H9 (cell line): ENCODE measurements around the gene ARMH3. TPM values are rescaled to one million over a fixed set of nuclear protein-coding genes. Genes with fewer than 3 reads are reported as not detected.
A peak's percentile ranks its signal among the peaks of the same experiment; 100 is the strongest.

ENCODE experiments used
- DNase-seq: peaks from one replicate; pipeline ENCODE4 v3.0.0-alpha.2; 2017
- H2AFZ ChIP-seq: one replicate; pipeline ENCODE4 v1.6.1; 2013; ENCODE audit warnings: mild to moderate bottlenecking, low read length, control low read depth, moderate library complexity
- H2AK5ac ChIP-seq: 2 replicates; pipeline ENCODE4 v1.6.1; 2013; ENCODE audit warnings: low read length, control low read depth, mixed read lengths; ENCODE audit not compliant: insufficient read length
- H2BK120ac ChIP-seq: one replicate; pipeline ENCODE4 v1.6.1; 2013; ENCODE audit warnings: low read depth, mild to moderate bottlenecking, low read length, control low read depth, inconsistent platforms; ENCODE audit not compliant: poor library complexity, severe bottlenecking
- H2BK12ac ChIP-seq: 2 replicates; pipeline ENCODE4 v1.6.1; 2013; ENCODE audit warnings: low read length, control low read depth, mixed read lengths, low read depth; ENCODE audit not compliant: insufficient read length
- H2BK15ac ChIP-seq: 2 replicates; pipeline ENCODE4 v1.6.1; 2013; ENCODE audit warnings: low read depth, low read length, control low read depth
- H2BK20ac ChIP-seq: one replicate; pipeline ENCODE4 v1.6.1; 2013; ENCODE audit warnings: low read depth, mild to moderate bottlenecking, low read length, control low read depth, inconsistent platforms; ENCODE audit not compliant: poor library complexity, severe bottlenecking
- H2BK5ac ChIP-seq: 2 replicates; pipeline ENCODE4 v1.6.1; 2013; ENCODE audit warnings: low read length, control low read depth, mixed read lengths; ENCODE audit not compliant: insufficient read length
- H3K14ac ChIP-seq: 2 replicates; pipeline ENCODE4 v1.6.1; 2013; ENCODE audit warnings: low read length, control low read depth; ENCODE audit not compliant: insufficient read depth
- H3K18ac ChIP-seq: 2 replicates; pipeline ENCODE4 v1.6.1; 2013; ENCODE audit warnings: low read depth, mild to moderate bottlenecking, mixed read lengths, low read length, control low read depth; ENCODE audit not compliant: insufficient read length
- H3K23ac ChIP-seq: 2 replicates; pipeline ENCODE4 v1.6.1; 2013; ENCODE audit warnings: low read length, control low read depth, mixed read lengths, low read depth; ENCODE audit not compliant: insufficient read length
- H3K23me2 ChIP-seq: 2 replicates; pipeline ENCODE4 v1.6.1; 2013; ENCODE audit warnings: low read depth, mild to moderate bottlenecking, mixed read lengths, low read length, control low read depth; ENCODE audit not compliant: insufficient read length, poor library complexity, severe bottlenecking
- H3K27ac ChIP-seq: 2 replicates; pipeline ENCODE4 v1.5.1; 2013; ENCODE audit warnings: low read length, control low read depth, mixed read lengths, low read depth; ENCODE audit not compliant: insufficient read length
- H3K27me3 ChIP-seq: 2 replicates; pipeline ENCODE4 v1.6.1; 2013; ENCODE audit warnings: low read length, control low read depth, inconsistent platforms; ENCODE audit not compliant: insufficient read depth
- H3K4ac ChIP-seq: 2 replicates; pipeline ENCODE4 v1.6.1; 2013; ENCODE audit warnings: low read depth, mild to moderate bottlenecking, control low read depth, inconsistent platforms, low read length, moderate library complexity
- H3K4me1 ChIP-seq: 2 replicates; pipeline ENCODE4 v1.6.1; 2013; ENCODE audit warnings: low read length, control low read depth, inconsistent platforms; ENCODE audit not compliant: insufficient read depth
- H3K4me2 ChIP-seq: 2 replicates; pipeline ENCODE4 v1.6.1; 2013; ENCODE audit warnings: low read length, control low read depth, mixed read lengths; ENCODE audit not compliant: insufficient read length, insufficient read depth
- H3K56ac ChIP-seq: 2 replicates; pipeline ENCODE4 v1.6.1; 2013; ENCODE audit warnings: low read depth, mild to moderate bottlenecking, mixed read lengths, low read length, control low read depth; ENCODE audit not compliant: insufficient read length
- H3K79me1 ChIP-seq: 2 replicates; pipeline ENCODE4 v1.6.1; 2013; ENCODE audit warnings: low read depth, mild to moderate bottlenecking, moderate library complexity, low read length, control low read depth, inconsistent platforms; ENCODE audit not compliant: insufficient read depth, poor library complexity, severe bottlenecking
- H3K79me2 ChIP-seq: 2 replicates; pipeline ENCODE4 v1.6.1; 2013; ENCODE audit warnings: low read length, control low read depth, inconsistent platforms; ENCODE audit not compliant: insufficient read depth
- H3K9ac ChIP-seq: 2 replicates; pipeline ENCODE4 v1.6.1; 2013; ENCODE audit warnings: low read length, control low read depth, mixed read lengths; ENCODE audit not compliant: insufficient read length; ENCODE audit errors: extremely low read depth
- H3K9me3 ChIP-seq: one replicate; pipeline ENCODE4 v1.6.1; 2013; ENCODE audit warnings: low read depth, low read length, inconsistent platforms; ENCODE audit not compliant: control insufficient read depth
- H3T11ph ChIP-seq: one replicate; pipeline ENCODE4 v1.6.1; 2013; ENCODE audit warnings: mild to moderate bottlenecking, low read length, control low read depth, inconsistent platforms
- H4K20me1 ChIP-seq: one replicate; pipeline ENCODE4 v1.6.1; 2013; ENCODE audit not compliant: control insufficient read depth, insufficient read length, insufficient read depth
- H4K5ac ChIP-seq: 2 replicates; pipeline ENCODE4 v1.6.1; 2013; ENCODE audit warnings: low read depth, mild to moderate bottlenecking, mixed read lengths, low read length, control low read depth; ENCODE audit not compliant: insufficient read length
- H4K8ac ChIP-seq: replicated peaks from 2 replicates; pipeline ENCODE4 v1.6.1; 2013; ENCODE audit warnings: low read length, control low read depth, mixed read lengths, low read depth; ENCODE audit not compliant: insufficient read length
- H4K91ac ChIP-seq: 2 replicates; pipeline ENCODE4 v1.6.1; 2013; ENCODE audit warnings: low read depth, mild to moderate bottlenecking, moderate library complexity, mixed read lengths, low read length, control low read depth; ENCODE audit not compliant: insufficient read length
- H3K27ac Mint-ChIP-seq, 3 experiments: 2 replicates in 2 of 3; 3 replicates in 1 of 3; pipeline ENCODE4 v1.8.0; 2020 to 2021; ENCODE audit warnings: mixed read lengths in 3 of 3, mild to moderate bottlenecking in 1 of 3, moderate library complexity in 1 of 3
- H3K27me3 Mint-ChIP-seq: 2 replicates; pipeline ENCODE4 v1.8.0; 2021; ENCODE audit warnings: low read depth, mild to moderate bottlenecking, moderate library complexity, mixed read lengths
- H3K36me3 Mint-ChIP-seq, 3 experiments: 2 replicates in 2 of 3; 3 replicates in 1 of 3; pipeline ENCODE4 v1.8.0; 2020 to 2021; ENCODE audit warnings: low read depth in 3 of 3, mixed read lengths in 3 of 3; ENCODE audit not compliant: insufficient read depth in 1 of 3
- H3K4me1 Mint-ChIP-seq, 2 experiments: 2 replicates each; pipeline ENCODE4 v1.8.0; 2020; ENCODE audit warnings: mixed read lengths in 2 of 2
- H3K4me3 Mint-ChIP-seq, 2 experiments: 2 replicates in 1 of 2; 3 replicates in 1 of 2; pipeline ENCODE4 v1.8.0; 2020 to 2021; ENCODE audit warnings: mild to moderate bottlenecking in 2 of 2, mixed read lengths in 2 of 2, moderate library complexity in 1 of 2
- H3K9me3 Mint-ChIP-seq, 2 experiments: 2 replicates in 1 of 2; 3 replicates in 1 of 2; pipeline ENCODE4 v1.8.0; 2020; ENCODE audit warnings: mild to moderate bottlenecking in 2 of 2, mixed read lengths in 2 of 2, moderate library complexity in 1 of 2
- WGBS: extraction: QIAGEN DNeasy Blood & Tissue Kit; methylation state at CpG from one replicate; pipeline ENCODE4 v1.1.7; 2013; ENCODE audit warnings: missing lambda C conversion rate, low lambda C conversion rate, mixed read lengths; ENCODE audit not compliant: insufficient read length; ENCODE audit errors: extremely low coverage; 5-methylcytosine and 5-hydroxymethylcytosine counted together
- total RNA-seq: library from RNA; stranded (reverse); gene quantifications from 2 replicates; pipeline ENCODE4 v1.2.1, GENCODE V29; 2021
- TF ChIP-seq, protein P1 (sequence below): fragments of 200-600 bp; sonication (generic); conservative IDR thresholded peaks from 3 replicates; pipeline ENCODE4 v1.8.0; 2021; ENCODE audit warnings: antibody characterized with exemption, mild to moderate bottlenecking

ARMH3 gene
- total RNA-seq, 1 experiment from 2014 or later: 20.4 TPM

DNA sequence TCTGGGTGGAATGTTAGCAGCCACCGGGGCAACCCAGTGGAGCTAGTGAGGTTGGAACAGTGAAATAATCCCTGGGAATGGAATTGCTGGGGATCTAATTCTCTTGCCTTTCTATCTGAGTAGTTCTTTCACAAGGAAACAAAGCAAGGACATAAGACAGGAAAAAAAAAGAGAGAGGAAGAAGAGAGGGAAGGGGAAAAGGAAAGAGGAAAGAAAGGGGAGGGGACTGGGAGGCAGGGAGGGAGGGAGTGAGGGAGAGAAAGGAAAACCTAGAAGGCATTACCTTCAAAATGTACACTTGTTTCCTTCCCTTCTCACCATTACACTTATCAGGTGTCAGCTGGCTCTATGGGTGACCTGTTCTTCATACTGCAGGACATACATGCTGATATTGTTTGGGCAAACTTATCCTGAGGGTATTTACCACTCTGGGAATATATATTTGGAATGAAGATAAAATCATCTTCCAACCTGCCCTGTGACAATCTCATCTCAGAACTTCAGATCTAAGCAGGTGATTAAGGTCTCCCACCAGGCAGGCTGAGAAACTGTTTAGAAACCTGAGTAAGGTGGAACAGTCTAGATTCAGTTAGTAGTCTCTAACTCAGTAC lies 162.4 kb downstream of the ARMH3 start:
- Histone ChIP-seq H3K23me2 (no peaks in the 10 kb centered on the region), H2BK15ac (no peak overlapping the region), H2BK20ac (no peak overlapping the region), H3K27ac (no peak overlapping the region), H3K79me1 (no peaks in the 10 kb centered on the region), H3K4me1 (no peaks in the 10 kb centered on the region), H3K23ac (no peak overlapping the region), H3K14ac (no peak overlapping the region), H4K20me1 (no peaks in the 10 kb centered on the region), H3K18ac (no peak overlapping the region), H3K79me2 (no peaks in the 10 kb centered on the region), H3K9ac (no peak overlapping the region), H3K9me3 (no peaks in the 10 kb centered on the region), H4K91ac (no peak overlapping the region), H4K8ac (no peak overlapping the region), H2AFZ (no peak overlapping the region), H2BK120ac (no peak overlapping the region), H2BK5ac (no peak overlapping the region), H3K4ac (no peak overlapping the region), H4K5ac (no peak overlapping the region), H3T11ph (no peak overlapping the region), H3K56ac (no peak overlapping the region), H2BK12ac (no peak overlapping the region), H2AK5ac (no peak overlapping the region), H3K4me2 (no peak overlapping the region), H3K27me3 (no peaks in the 10 kb centered on the region)
- H3K36me3 Mint-ChIP-seq: no peaks in the 10 kb centered on the region
- H3K4me3 Mint-ChIP-seq: no peak overlapping the region
- H3K27me3 Mint-ChIP-seq: no peaks in the 10 kb centered on the region
- H3K9me3 Mint-ChIP-seq: no peaks in the 10 kb centered on the region
- H3K27ac Mint-ChIP-seq: peak overlapping the region in 1 of 3 experiments; percentile 72; a peak in 2 of 7 replicates
- TF ChIP-seq, protein P1, sequence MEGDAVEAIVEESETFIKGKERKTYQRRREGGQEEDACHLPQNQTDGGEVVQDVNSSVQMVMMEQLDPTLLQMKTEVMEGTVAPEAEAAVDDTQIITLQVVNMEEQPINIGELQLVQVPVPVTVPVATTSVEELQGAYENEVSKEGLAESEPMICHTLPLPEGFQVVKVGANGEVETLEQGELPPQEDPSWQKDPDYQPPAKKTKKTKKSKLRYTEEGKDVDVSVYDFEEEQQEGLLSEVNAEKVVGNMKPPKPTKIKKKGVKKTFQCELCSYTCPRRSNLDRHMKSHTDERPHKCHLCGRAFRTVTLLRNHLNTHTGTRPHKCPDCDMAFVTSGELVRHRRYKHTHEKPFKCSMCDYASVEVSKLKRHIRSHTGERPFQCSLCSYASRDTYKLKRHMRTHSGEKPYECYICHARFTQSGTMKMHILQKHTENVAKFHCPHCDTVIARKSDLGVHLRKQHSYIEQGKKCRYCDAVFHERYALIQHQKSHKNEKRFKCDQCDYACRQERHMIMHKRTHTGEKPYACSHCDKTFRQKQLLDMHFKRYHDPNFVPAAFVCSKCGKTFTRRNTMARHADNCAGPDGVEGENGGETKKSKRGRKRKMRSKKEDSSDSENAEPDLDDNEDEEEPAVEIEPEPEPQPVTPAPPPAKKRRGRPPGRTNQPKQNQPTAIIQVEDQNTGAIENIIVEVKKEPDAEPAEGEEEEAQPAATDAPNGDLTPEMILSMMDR: no peak
- no peak for DNase-seq
- H3K4me1 Mint-ChIP-seq: peaks cover 2 to 5% of the 10 kb centered on the region in 2 experiments; a peak in 1 of 4 replicates
- no CpG with 5 or more reads among the region's 1 CpG for WGBS
